Stomach (tissue), 4 donors: ENCODE data around the gene APLF.

Experiments
- POLR2AphosphoS5 ChIP-seq, 3 donors: sonication (generic); formaldehyde crosslinking; IDR thresholded peaks; one replicate each; pipeline ENCODE4 v1.6.1; 2016; ENCODE audit warnings: antibody characterized with exemption in 3 of 3
- TF ChIP-seq, protein P1 (sequence below), 7 experiments: fragments of 450-650 bp in 4 of 7; fragments of 200-600 bp in 3 of 7; sonication (generic) in 3 of 7; IDR thresholded peaks; one replicate each; pipeline ENCODE4 v1.5.1; 2016 to 2019; ENCODE audit warnings: antibody characterized with exemption in 7 of 7, control low read depth in 2 of 7, mild to moderate bottlenecking in 1 of 7

DNA sequence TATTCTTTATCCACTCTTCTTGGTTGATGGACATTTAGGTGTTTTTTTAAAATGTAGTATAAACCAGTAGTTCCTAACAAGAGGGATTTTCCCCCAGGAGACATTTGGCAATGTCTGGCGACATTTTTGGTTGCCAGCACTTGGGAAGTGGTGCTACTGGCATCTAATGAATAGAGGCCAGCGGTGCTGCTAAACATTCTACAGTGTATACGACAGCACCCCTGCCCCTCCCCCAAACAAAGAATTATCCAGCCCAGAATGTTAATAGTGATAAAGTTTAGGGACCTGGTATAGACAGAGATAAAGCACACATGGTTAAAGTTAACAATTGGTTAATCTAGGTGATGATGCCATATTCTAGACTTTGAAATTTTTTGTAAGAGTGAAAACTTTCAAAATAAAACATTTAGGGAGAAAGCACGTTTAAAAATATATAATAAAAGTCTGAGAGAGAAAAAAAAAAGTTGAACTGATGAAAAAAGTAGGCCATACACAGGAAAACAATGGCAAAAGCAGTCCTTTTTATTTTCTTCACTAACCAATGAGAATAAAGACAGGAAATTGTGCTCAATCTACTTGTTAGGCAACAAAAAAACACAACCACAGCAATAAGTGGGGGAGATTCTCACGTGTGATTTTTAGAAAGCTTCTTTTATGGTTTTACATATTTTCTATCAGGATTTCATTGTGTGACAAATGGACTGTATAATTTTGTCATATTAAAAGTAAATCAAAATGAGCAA, 15.1 kb upstream of the APLF start:
- TF ChIP-seq, protein P1, sequence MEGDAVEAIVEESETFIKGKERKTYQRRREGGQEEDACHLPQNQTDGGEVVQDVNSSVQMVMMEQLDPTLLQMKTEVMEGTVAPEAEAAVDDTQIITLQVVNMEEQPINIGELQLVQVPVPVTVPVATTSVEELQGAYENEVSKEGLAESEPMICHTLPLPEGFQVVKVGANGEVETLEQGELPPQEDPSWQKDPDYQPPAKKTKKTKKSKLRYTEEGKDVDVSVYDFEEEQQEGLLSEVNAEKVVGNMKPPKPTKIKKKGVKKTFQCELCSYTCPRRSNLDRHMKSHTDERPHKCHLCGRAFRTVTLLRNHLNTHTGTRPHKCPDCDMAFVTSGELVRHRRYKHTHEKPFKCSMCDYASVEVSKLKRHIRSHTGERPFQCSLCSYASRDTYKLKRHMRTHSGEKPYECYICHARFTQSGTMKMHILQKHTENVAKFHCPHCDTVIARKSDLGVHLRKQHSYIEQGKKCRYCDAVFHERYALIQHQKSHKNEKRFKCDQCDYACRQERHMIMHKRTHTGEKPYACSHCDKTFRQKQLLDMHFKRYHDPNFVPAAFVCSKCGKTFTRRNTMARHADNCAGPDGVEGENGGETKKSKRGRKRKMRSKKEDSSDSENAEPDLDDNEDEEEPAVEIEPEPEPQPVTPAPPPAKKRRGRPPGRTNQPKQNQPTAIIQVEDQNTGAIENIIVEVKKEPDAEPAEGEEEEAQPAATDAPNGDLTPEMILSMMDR (IDR thresholded peaks at IDR 0.05): no peak
- no peak for TF ChIP-seq POLR2AphosphoS5 (IDR thresholded peaks at IDR 0.05)
